Lower leg skin (tissue), 4 donors: Measurements from ENCODE around the gene IKZF1. TPM values are rescaled to one million over a fixed set of nuclear protein-coding genes. Genes with fewer than 3 reads are reported as not detected.

Experiments used
- DNase-seq, 2 donors: peaks; one replicate each; pipeline ENCODE4 v3.0.0-alpha.2; 2019; ENCODE audit warnings: low spot score in 2 of 2
- H3K4me3 ChIP-seq: fragments of 200-600 bp; sonication (generic); 2 replicates; pipeline ENCODE4 v1.5.1; 2017; ENCODE audit warnings: mild to moderate bottlenecking, low read depth; ENCODE audit not compliant: poor library complexity, severe bottlenecking
- POLR2A ChIP-seq, 2 donors: fragments of 450-650 bp; IDR thresholded peaks; one replicate each; pipeline ENCODE4 v1.6.1; 2016 to 2017; ENCODE audit warnings: antibody characterized with exemption in 2 of 2, mild to moderate bottlenecking in 1 of 2, moderate library complexity in 1 of 2
- WGBS, 2 donors: methylation state at CpG; one replicate each; pipeline ENCODE4 v1.1.5; 2018; 5-methylcytosine and 5-hydroxymethylcytosine counted together
- intact Hi-C: fragments of 100-400 bp; cut with DNase I; formaldehyde crosslinking; loops from one replicate; pipeline ENCODE4 v1.15.0; 2023; ENCODE audit warnings: low total_unique reads
- total RNA-seq, 4 donors: library from RNA; depleted of rRNA; stranded (reverse); fragments of >200 nt; gene quantifications; one replicate each; pipeline ENCODE4 v1.1.0, GENCODE V29; 2016
- TF ChIP-seq, protein P1 (sequence below), 3 donors: fragments of 450-650 bp; IDR thresholded peaks; one replicate each; pipeline ENCODE4 v1.5.1; 2016; ENCODE audit warnings: antibody characterized with exemption in 3 of 3, mild to moderate bottlenecking in 3 of 3, moderate library complexity in 2 of 3

IKZF1 gene
- total RNA-seq, 4 donors from 2014 or later = 5.3 to 10.8 (median 7.6) TPM

DNA sequence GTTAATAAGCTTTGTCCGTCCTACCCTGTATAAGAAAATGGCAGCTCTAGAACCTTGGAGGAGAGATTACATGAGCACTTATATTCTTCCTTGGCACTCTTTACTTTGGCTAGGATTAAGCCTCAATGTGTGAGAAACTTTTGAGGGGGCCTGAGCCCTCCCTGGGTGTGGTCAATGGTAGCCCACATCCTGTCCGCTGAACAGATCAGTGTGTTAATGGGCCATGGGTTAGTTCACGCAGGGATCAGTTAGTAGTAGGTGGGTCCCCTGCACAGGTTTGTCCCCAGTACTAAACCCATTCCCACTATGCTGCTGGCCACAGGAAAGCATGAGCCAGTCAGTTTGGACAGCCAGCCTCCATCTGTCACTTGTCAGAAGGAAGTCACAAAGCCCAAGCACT lies 20.2 kb upstream of the IKZF1 start:
- TF ChIP-seq, protein P1, sequence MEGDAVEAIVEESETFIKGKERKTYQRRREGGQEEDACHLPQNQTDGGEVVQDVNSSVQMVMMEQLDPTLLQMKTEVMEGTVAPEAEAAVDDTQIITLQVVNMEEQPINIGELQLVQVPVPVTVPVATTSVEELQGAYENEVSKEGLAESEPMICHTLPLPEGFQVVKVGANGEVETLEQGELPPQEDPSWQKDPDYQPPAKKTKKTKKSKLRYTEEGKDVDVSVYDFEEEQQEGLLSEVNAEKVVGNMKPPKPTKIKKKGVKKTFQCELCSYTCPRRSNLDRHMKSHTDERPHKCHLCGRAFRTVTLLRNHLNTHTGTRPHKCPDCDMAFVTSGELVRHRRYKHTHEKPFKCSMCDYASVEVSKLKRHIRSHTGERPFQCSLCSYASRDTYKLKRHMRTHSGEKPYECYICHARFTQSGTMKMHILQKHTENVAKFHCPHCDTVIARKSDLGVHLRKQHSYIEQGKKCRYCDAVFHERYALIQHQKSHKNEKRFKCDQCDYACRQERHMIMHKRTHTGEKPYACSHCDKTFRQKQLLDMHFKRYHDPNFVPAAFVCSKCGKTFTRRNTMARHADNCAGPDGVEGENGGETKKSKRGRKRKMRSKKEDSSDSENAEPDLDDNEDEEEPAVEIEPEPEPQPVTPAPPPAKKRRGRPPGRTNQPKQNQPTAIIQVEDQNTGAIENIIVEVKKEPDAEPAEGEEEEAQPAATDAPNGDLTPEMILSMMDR (IDR thresholded peaks at IDR 0.05) = no peak
- no peak for TF ChIP-seq POLR2A (IDR thresholded peaks at IDR 0.05)
- intact Hi-C loops = no loop called here
- no peak overlapping the region for H3K4me3 ChIP-seq
- no peak for DNase-seq
- 86 to 94% methylated on average over 3 of the region's 3 CpGs for WGBS, 2 donors

DNA sequence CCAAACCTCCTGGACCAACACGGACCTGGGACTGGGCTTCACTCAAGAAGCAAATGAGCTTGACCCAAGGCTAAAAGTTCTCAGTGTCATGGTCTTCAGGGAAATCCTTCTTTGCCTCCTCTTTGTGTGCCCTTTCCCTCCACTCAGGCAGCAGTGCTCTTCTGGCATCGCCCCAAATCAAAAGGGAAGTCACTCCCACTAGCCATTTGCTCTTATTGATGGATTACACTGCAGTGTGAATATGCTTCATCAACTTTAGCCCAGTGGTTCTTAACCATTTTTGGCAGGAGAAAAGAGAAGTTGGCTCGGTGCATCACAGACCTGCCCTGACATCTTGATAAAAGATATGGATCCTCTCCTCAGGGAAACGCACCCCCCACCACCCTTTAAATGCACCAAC lies 19.2 kb upstream of the IKZF1 start:
- no peak for TF ChIP-seq POLR2A (IDR thresholded peaks at IDR 0.05)
- TF ChIP-seq, protein P1 (IDR thresholded peaks at IDR 0.05) = no peak
- H3K4me3 ChIP-seq = no peak overlapping the region
- DNase-seq = no peak
- WGBS, 2 donors = 53 to 54% methylated on average over 4 of the region's 4 CpGs
- intact Hi-C loops = no loop called here

DNA sequence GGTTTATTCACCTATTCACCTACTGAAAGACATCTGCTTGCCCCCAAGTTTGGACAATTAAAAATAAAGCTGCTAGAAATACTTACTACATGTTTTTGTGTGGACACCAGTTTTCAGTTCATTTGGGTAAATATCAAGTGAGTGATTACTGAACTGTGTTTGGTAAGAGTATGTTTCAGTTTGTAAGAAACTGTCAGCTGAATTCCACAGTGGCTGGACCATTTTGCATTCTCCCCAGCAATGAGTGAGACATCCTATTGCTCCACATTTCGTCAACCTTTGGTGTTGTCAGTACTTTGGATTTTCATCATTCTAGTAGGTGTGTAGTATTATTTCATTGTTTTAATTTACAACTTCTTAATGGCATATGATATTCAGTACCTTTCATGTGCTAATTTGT lies 17.4 kb upstream of the IKZF1 start:
- WGBS, 2 donors = 94 to 96% methylated on average over 1 of the region's 1 CpG
- intact Hi-C loops = no loop called here

DNA sequence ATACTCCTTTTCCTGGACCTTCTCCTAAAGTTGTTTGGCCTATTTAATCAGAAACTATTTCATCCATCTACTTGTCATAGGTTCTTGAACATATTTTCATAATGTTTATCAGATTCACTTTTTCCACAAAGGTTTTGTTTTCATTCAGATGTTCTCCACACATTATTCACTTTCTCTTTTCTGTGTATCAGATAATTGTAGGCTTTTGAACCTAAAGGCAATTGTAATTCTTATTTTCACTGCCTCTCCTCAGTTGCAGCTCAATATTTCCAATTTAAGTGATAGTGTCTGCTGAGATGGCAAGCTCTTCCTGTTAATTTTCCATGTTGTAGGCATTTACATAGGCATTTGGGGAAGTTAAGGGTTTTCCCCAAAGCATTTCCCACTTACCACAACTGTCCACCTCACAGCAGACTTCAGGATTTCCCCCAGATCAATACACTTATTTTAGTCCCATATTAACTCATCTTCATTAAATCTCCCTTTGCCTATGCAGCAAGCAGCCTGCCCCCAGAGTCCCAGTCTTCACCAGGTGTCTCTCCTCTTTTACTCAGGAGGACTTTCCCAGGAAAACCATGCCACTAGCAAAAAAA lies 12.3 kb upstream of the IKZF1 start:
- no peak for DNase-seq
- no peak overlapping the region for H3K4me3 ChIP-seq
- TF ChIP-seq POLR2A (IDR thresholded peaks at IDR 0.05) = no peak
- TF ChIP-seq, protein P1 (IDR thresholded peaks at IDR 0.05) = no peak
- intact Hi-C loops = no loop called here

More for the DNA sequence above, 17.4 kb upstream of the IKZF1 start:
- no peak overlapping the region for H3K4me3 ChIP-seq
- no peak for TF ChIP-seq POLR2A (IDR thresholded peaks at IDR 0.05)
- TF ChIP-seq, protein P1 (IDR thresholded peaks at IDR 0.05) = no peak
- DNase-seq = no peak

DNA sequence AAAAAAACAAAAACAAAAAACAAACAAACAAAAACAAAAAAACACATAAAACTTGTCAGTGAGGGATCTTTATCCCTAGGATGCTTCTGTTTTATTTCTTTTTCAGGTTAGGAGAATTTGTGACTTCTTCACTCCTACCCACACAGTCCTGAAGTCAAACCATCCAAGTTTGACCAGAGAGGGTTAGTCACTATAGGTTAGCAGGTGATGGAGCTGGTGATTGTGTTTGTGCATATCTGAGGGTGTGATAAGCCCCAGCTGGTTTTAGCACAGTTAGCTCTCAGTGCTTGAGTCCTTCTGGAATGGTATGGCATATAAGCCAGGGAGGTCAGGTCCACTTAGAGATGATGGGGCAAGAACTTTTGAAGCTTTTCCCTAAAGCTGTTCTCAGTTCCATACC lies 11.8 kb upstream of the IKZF1 start:
- intact Hi-C loops = no loop called here

More for the DNA sequence above, 11.8 kb upstream of the IKZF1 start:
- DNase-seq = no peak
- TF ChIP-seq POLR2A (IDR thresholded peaks at IDR 0.05) = no peak
- TF ChIP-seq, protein P1 (IDR thresholded peaks at IDR 0.05) = no peak
- H3K4me3 ChIP-seq = no peak overlapping the region
